K562 (cell line): Measurements from ENCODE around the gene TAF11L9. TPM values are rescaled to one million over a fixed set of nuclear protein-coding genes. Genes with fewer than 3 reads are reported as not detected.
"Not testable (repeated sequence)": the region's sequence is repeated elsewhere in the genome, so short reads cannot be mapped to it uniquely, and the experiment has no call there.

Experiments used
- ATAC-seq: fragments of 200-7000 bp; cut with Tn5 transposase; 3 replicates; pipeline ENCODE4 v1.9.1; 2020; ENCODE audit warnings: moderate library complexity
- Bru-seq: library from RNA; stranded (reverse); fragments of 400-500 nt; gene quantifications from one replicate; lab custom pipeline; 2021; lab: Mats Ljungman, UMichigan
- BruChase-seq, 2 experiments: library from RNA; stranded (reverse); fragments of 400-500 nt; gene quantifications; one replicate each; lab custom pipeline; 2021; lab: Mats Ljungman, UMichigan
- BruUV-seq: library from RNA; stranded (reverse); fragments of 400-500 nt; replicated peaks from 2 replicates; lab custom pipeline; 2021; lab: Mats Ljungman, UMichigan
- CTCF ChIA-PET: fragments of 300-600 bp; formaldehyde crosslinking; extraction: SDS; loops from one replicate; lab custom pipeline; 2021; ENCODE audit warnings: low intra/inter-chr PET ratio; lab: Yijun Ruan, JAX
- POLR2A ChIA-PET: fragments of 300-600, 350-650 bp; sonication (Branson Sonifier 250); formaldehyde crosslinking; extraction: SDS; loops from one replicate; lab custom pipeline; 2021; ENCODE audit warnings: antibody characterized with exemption, inconsistent platforms; lab: Yijun Ruan, JAX
- DNase-seq, 4 experiments: peaks; one replicate each; pipeline versions ENCODE4 v3.0.0 to v3.0.0-alpha.2; 2011 to 2018; ENCODE audit warnings: low spot score in 3 of 4, mixed read lengths in 3 of 4; ENCODE audit errors: extremely low read depth in 1 of 4
- FAIRE-seq: peaks from 2 replicates; lab custom pipeline; 2011; peaks lifted over from hg19 to GRCh38; lab: Jason Lieb, UNC
- H2AFZ ChIP-seq: 2 replicates; pipeline ENCODE4 v1.6.0; 2011; ENCODE audit warnings: low read depth, low read length, control low read depth, inconsistent platforms
- H3K27ac ChIP-seq: fragments of 200-600 bp; 3 replicates; pipeline ENCODE4 v1.8.0; 2011; ENCODE audit warnings: low read depth, mild to moderate bottlenecking, control low read depth, inconsistent platforms, low read length, moderate library complexity, mixed read lengths; ENCODE audit errors: extremely low read depth
- H3K27me3 ChIP-seq, 2 experiments: fragments of 300-600 bp in 1 of 2; 2 replicates in 1 of 2; 3 replicates in 1 of 2; pipeline versions ENCODE4 v1.6.0 to v1.8.0; 2011; ENCODE audit warnings: inconsistent platforms in 2 of 2, low read length in 2 of 2, mild to moderate bottlenecking in 1 of 2, mixed read lengths in 1 of 2, moderate library complexity in 1 of 2; ENCODE audit not compliant: control insufficient read depth in 2 of 2, insufficient read depth in 2 of 2
- H3K36me3 ChIP-seq: fragments of 300-600 bp; 3 replicates; pipeline ENCODE4 v1.8.0; 2011; ENCODE audit warnings: mild to moderate bottlenecking, low read length, inconsistent platforms; ENCODE audit not compliant: control insufficient read depth, insufficient read depth
- H3K4me1 ChIP-seq, 2 experiments: fragments of 200-600 bp in 1 of 2; replicated peaks in 1 of 2; 2 replicates in 1 of 2; 3 replicates in 1 of 2; pipeline versions ENCODE4 v1.5.1 to v1.8.0; 2011; ENCODE audit warnings: inconsistent platforms in 2 of 2, low read length in 2 of 2, mild to moderate bottlenecking in 1 of 2, mixed read lengths in 1 of 2, moderate library complexity in 1 of 2; ENCODE audit not compliant: control insufficient read depth in 2 of 2, insufficient read depth in 2 of 2
- H3K4me2 ChIP-seq: 2 replicates; pipeline ENCODE4 v1.6.1; 2011; ENCODE audit warnings: low read length, control low read depth, inconsistent platforms, mixed read lengths; ENCODE audit not compliant: insufficient read depth
- H3K4me3 ChIP-seq: fragments of 200-600 bp; sonication (generic), shearing (Covaris generic); 2 replicates; pipeline ENCODE4 v1.5.1; 2016; ENCODE audit warnings: control low read depth, inconsistent platforms
- H3K79me2 ChIP-seq: fragments of 200-600 bp; 3 replicates; pipeline ENCODE4 v1.8.0; 2011; ENCODE audit warnings: low read length, inconsistent platforms; ENCODE audit not compliant: control insufficient read depth, insufficient read depth
- H3K9ac ChIP-seq, 2 experiments: 2 replicates each; pipeline versions ENCODE4 v1.6.0 to v1.6.1; 2011; ENCODE audit warnings: low read depth in 2 of 2, low read length in 2 of 2, control low read depth in 1 of 2, inconsistent platforms in 1 of 2, mild to moderate bottlenecking in 1 of 2, mixed read lengths in 1 of 2; ENCODE audit not compliant: insufficient read depth in 1 of 2
- H3K9me1 ChIP-seq: one replicate; pipeline ENCODE4 v1.6.0; 2011; ENCODE audit warnings: inconsistent platforms, mild to moderate bottlenecking, low read length, moderate library complexity; ENCODE audit not compliant: control insufficient read depth, insufficient read depth
- H3K9me3 ChIP-seq: replicated peaks from 2 replicates; pipeline ENCODE4 v1.5.1; 2011; ENCODE audit warnings: low read depth, low read length, inconsistent platforms; ENCODE audit not compliant: control insufficient read depth, insufficient read depth
- H4K20me1 ChIP-seq: replicated peaks from 2 replicates; pipeline ENCODE4 v1.6.1; 2011; ENCODE audit warnings: low read length, inconsistent platforms, mixed read lengths; ENCODE audit not compliant: control insufficient read depth, insufficient read depth
- BRD4 ChIP-seq: fragments of 200-600 bp; sonication (generic); IDR thresholded peaks from 2 replicates; pipeline ENCODE4 v1.6.1; 2017; ENCODE audit warnings: inconsistent platforms
- CBX8 ChIP-seq: fragments of 200-600 bp; sonication (generic); IDR thresholded peaks from 2 replicates; pipeline ENCODE4 v1.6.1; 2012; ENCODE audit warnings: borderline replicate concordance, mixed run types, low read depth, mild to moderate bottlenecking, moderate library complexity, mixed read lengths, low read length, control low read depth, inconsistent platforms; ENCODE audit not compliant: poor library complexity, severe bottlenecking; ENCODE audit errors: extremely low read depth
- CUX1 ChIP-seq: fragments of 200-800 bp; sonication (Bioruptor generic); IDR thresholded peaks from 2 replicates; pipeline ENCODE4 v1.6.1; 2016; ENCODE audit warnings: missing genetic modification characterization, missing compliant biosample characterization
- SP1 ChIP-seq: sonication (generic); formaldehyde crosslinking; IDR thresholded peaks from 2 replicates; pipeline ENCODE4 v1.8.1; 2022; ENCODE audit warnings: mild to moderate bottlenecking, missing genetic modification reagents
- ZNF764 ChIP-seq: fragments of 250-450 bp; sonication (Bioruptor Pico); IDR thresholded peaks from 2 replicates; pipeline ENCODE4 v1.4.0; 2020; ENCODE audit warnings: low read depth, mild to moderate bottlenecking, moderate library complexity
- WGBS: fragments of 100-300 bp; shearing (Covaris generic); methylation state at CpG from one replicate; pipeline ENCODE4 v1.1.6; 2016; ENCODE audit warnings: low coverage, mixed read lengths; ENCODE audit not compliant: insufficient coverage; ENCODE audit errors: missing lambda C conversion rate; 5-methylcytosine and 5-hydroxymethylcytosine counted together
- in situ Hi-C: fragments of 300-500 bp; cut with MboI; formaldehyde crosslinking; loops from 4 replicates; pipeline ENCODE4 v1.15.0; 2018; ENCODE audit warnings: inconsistent platforms, mixed read lengths
- intact Hi-C: fragments of 100-400 bp; cut with micrococcal nuclease; formaldehyde crosslinking; loops from 2 replicates; pipeline ENCODE4 v1.14.2; 2022
- long read RNA-seq, 3 experiments: library from polyadenylated mRNA in 2 of 3; library from RNA in 1 of 3; unstranded in 2 of 3; stranded (forward) in 1 of 3; transcript quantifications; one replicate each; pipeline ENCODE4 v2.0.0, GENCODE V29; 2019 to 2022
- polyA minus RNA-seq, 3 experiments: library from RNA; depleted of rRNA, polyadenylated mRNA; stranded (reverse); fragments of >200 nt; gene quantifications; 2 replicates each; pipeline ENCODE4 v1.2.3, GENCODE V29; 2011
- polyA plus RNA-seq, 8 experiments: library from polyadenylated mRNA; depleted of rRNA in 4 of 8; stranded (reverse) in 5 of 8; unstranded in 3 of 8; fragments of >200 nt; fragmentation: Nextera tagmentation in 2 of 8; fragmentation: Illumina TruSeq in 1 of 8; extraction: Ambion mirVana in 2 of 8; extraction: Trizol in 1 of 8; gene quantifications; 2 replicates each; pipeline versions ENCODE4 v1.2.1 to v1.2.3, GENCODE V29; 2011 to 2014; ENCODE audit warnings: inconsistent platforms in 1 of 8, missing spikeins in 1 of 8
- total RNA-seq, 7 experiments: library from RNA; depleted of rRNA in 6 of 7; stranded (reverse); fragments of >200 nt in 6 of 7; fragmentation: Illumina TruSeq in 2 of 7; extraction: Trizol in 2 of 7; gene quantifications; 2 replicates each; pipeline versions ENCODE4 v1.2.1 to v1.2.3, GENCODE V29; 2011 to 2021; ENCODE audit warnings: low replicate concordance in 1 of 7

Gene TAF11L9
- 1.5 TPM in 1 of 2 replicates, not detected in the other for total RNA-seq (2011; cell fraction: chromatin; rRNA removed; ENCODE audit: low replicate concordance)
- 3.8 TPM in 1 of 2 replicates, not detected in the other for total RNA-seq (2011; cell fraction: nucleolus; rRNA removed)
- total RNA-seq (2011; cell fraction: nucleoplasm; rRNA removed): 3.1 TPM in 1 of 2 replicates, not detected in the other
- 0.57 and 0.68 TPM in 2 replicates for total RNA-seq (2014; rRNA removed)
- 0.29 TPM in 1 of 2 replicates, not detected in the other for total RNA-seq (2014; rRNA removed; fragmentation: Illumina TruSeq; extraction: Trizol)
- total RNA-seq (2015; rRNA removed; fragmentation: Illumina TruSeq; extraction: Trizol): not detected in 2 replicates
- total RNA-seq (2021): 0.53 TPM in 1 of 2 replicates, not detected in the other
- not detected in 2 replicates for polyA plus RNA-seq (2011; rRNA removed)
- polyA plus RNA-seq (2011; cell fraction: cytosol; rRNA removed): 2.4 TPM in 1 of 2 replicates, not detected in the other
- polyA plus RNA-seq (2011; cell fraction: nucleus; rRNA removed): 4.9 TPM in 1 of 2 replicates, not detected in the other
- polyA plus RNA-seq (2012): 0.78 and 0.87 TPM in 2 replicates
- not detected in 2 replicates for polyA plus RNA-seq (2014; fragmentation: Illumina TruSeq; extraction: Trizol)
- under 1 TPM in 1 of 2 experiments, not detected in 1; 0.27 TPM for polyA plus RNA-seq (2014; fragmentation: Nextera tagmentation; extraction: Ambion mirVana)
- 0.20 TPM in 1 of 2 replicates, not detected in the other for polyA plus RNA-seq (2014; rRNA removed)
- 1.7 and 18.8 TPM in 2 replicates for polyA minus RNA-seq (2011; rRNA and poly(A)+ RNA removed)
- polyA minus RNA-seq (2011; cell fraction: cytosol; rRNA and poly(A)+ RNA removed): 2.7 TPM in 1 of 2 replicates, not detected in the other
- polyA minus RNA-seq (2011; cell fraction: nucleus; rRNA and poly(A)+ RNA removed): not detected in 2 replicates
- Bru-seq, nascent RNA: not detected
- not detected for BruChase-seq, experiment 1, labeled RNA remaining after a 2-hour chase
- not detected for BruChase-seq, experiment 2, labeled RNA remaining after a 6-hour chase
- long read RNA-seq, experiment 1, partial matches to known transcripts: 0 of 2 reads
- long read RNA-seq, experiment 1, other reads (novel, unspliced or antisense): 1 of 2 reads
- long read RNA-seq, experiment 2: 0 reads
- long read RNA-seq, experiment 3: 0 reads

- CTCF ChIA-PET, H3K4me3 ChIP-seq, DNase-seq, BruUV-seq, H2AFZ ChIP-seq, H3K27ac ChIP-seq, H3K79me2 ChIP-seq, H3K27me3 ChIP-seq, FAIRE-seq, H3K4me2 ChIP-seq, H3K9ac ChIP-seq, H3K9me3 ChIP-seq, POLR2A ChIA-PET, H4K20me1 ChIP-seq, H3K9me1 ChIP-seq, intact Hi-C loops, ATAC-seq, H3K4me1 ChIP-seq, H3K36me3 ChIP-seq: not testable (repeated sequence)
- 14% methylated on average over 2 of the region's 15 CpGs for WGBS
- in situ Hi-C loops: loop anchor here (10.0 to 25.0 kb wide), 3 partner anchors 109 to 682 kb away; no protein-coding TSS in a partner anchor
Observed at GRCh38 chr5:17594255-17594654, at the start of gene TAF11L9. TAF11L9 (minus strand) TSS chr5:17594394.

- Histone ChIP-seq H3K9ac (no peak within 1 kb of the TSS), H2AFZ (no peak within 1 kb of the TSS), H3K4me3 (no peak within 1 kb of the TSS), H3K36me3 (no peaks in the 10 kb centered on the region), H3K9me1 (no peaks in the 10 kb centered on the region), H4K20me1 (no peaks in the 10 kb centered on the region), H3K27ac (no peak within 1 kb of the TSS), H3K4me1 (no peaks in the 10 kb centered on the region), H3K4me2 (no peak within 1 kb of the TSS), H3K9me3 (no peaks in the 10 kb centered on the region), H3K79me2 (no peaks in the 10 kb centered on the region), H3K27me3 (no peaks in the 10 kb centered on the region)
- DNase-seq (no peak), FAIRE-seq (no peak), ATAC-seq (no peak)
- 0% methylated on average over 5 of the region's 5 CpGs for WGBS
- BruUV-seq: no TSS peak
- CTCF ChIA-PET: no interaction called here
- POLR2A ChIA-PET: no interaction called here
- intact Hi-C loops (no loop called here), in situ Hi-C loops (no loop called here)
- TF ChIP-seq CBX8 (no peak), SP1 (CRISPR knock-in tag) (no peak), BRD4 (no peak), CUX1 (no peak), ZNF764 (CRISPR knock-in tag) (no peak)
Observed at GRCh38 chr5:17634160-17634559, 40.0 kb upstream of the TAF11L9 start, which contains the start of gene TAF11L14. TAF11L14 (plus strand) TSS chr5:17634460.
